SK-N-DZ (cell line): ENCODE measurements around the gene ZNF367.
"Not testable (repeated sequence)": the region's sequence is repeated elsewhere in the genome, so short reads cannot be mapped to it uniquely, and the experiment has no call there.

ENCODE experiments used
- DNase-seq: peaks from one replicate; pipeline ENCODE4 v3.0.0-alpha.2; 2015; ENCODE audit warnings: low spot score

ZNF367 gene

DNA sequence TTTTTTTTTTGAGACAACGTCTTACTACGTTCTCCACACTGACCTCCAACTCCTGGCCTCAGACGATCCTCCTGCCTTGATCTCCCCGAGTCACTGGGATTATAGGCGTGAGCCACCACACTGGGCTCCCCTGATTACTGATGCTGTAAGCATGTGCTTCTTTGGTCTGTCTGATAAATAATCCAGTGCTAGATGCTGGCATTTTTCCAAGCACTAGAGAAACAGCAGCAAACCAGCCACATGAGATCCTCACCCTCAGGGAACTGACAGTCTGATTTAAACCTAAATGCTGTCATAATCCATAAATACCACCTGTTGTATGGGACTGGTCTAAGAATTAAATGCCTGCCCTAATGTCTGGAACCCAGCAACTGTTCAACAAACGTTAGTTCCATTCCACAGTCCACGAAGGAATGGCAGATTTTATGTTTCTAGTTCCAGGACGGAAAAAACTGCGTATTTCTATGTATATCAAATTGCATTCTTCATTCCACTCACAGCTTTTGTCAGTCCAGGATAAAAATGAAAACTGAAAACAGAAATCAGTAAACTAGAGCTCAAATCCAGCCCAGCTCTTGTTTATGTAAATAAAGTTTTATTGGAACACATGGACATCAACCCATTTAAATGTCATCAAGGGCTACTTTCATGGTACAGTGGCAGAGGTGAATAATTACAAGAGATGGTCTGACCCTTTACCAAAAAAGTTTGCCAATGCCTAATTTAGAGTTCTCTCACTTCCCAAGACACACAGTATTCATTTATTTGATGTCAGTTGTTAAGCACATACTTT is 54.8 kb downstream of the ZNF367 start:
- DNase-seq: no peak

- DNase-seq: not testable (repeated sequence)
Observed at GRCh38 chr9:96362119-96362518, 56.1 kb downstream of the ZNF367 start.

- no peak for DNase-seq
Observed at GRCh38 chr9:96361668-96362067, 56.5 kb downstream of the ZNF367 start.

- no peak for DNase-seq
Observed at GRCh38 chr9:96360976-96361375, 57.2 kb downstream of the ZNF367 start.

GRCh38 chr9:96360523-96360922 is 57.6 kb downstream of the ZNF367 start:
- DNase-seq: not testable (repeated sequence)

- no peak for DNase-seq
Observed at GRCh38 chr9:96350866-96351265, 67.3 kb downstream of the ZNF367 start.

- no peak for DNase-seq
Observed at GRCh38 chr9:96348261-96348660, 69.9 kb downstream of the ZNF367 start.

DNA sequence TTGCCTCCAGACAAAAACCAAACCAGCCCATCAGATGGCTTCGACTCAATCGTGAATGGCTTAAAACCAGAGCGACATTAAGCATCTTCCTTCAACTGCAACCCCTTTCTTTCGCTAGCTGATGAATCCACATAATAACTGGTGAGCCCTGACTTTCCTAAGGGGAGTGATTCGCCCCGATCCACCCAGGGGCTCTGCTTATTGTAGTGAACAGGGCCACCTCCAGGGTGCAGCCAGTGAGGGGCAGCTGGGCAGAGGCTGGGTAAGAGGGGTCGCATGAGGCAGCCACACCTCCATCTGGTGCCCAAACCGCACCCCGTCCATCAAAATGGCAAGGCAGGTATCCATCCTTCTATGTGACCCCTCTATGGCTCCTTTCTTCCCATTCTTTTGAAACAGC is 72.6 kb downstream of the ZNF367 start:
- no peak for DNase-seq

DNA sequence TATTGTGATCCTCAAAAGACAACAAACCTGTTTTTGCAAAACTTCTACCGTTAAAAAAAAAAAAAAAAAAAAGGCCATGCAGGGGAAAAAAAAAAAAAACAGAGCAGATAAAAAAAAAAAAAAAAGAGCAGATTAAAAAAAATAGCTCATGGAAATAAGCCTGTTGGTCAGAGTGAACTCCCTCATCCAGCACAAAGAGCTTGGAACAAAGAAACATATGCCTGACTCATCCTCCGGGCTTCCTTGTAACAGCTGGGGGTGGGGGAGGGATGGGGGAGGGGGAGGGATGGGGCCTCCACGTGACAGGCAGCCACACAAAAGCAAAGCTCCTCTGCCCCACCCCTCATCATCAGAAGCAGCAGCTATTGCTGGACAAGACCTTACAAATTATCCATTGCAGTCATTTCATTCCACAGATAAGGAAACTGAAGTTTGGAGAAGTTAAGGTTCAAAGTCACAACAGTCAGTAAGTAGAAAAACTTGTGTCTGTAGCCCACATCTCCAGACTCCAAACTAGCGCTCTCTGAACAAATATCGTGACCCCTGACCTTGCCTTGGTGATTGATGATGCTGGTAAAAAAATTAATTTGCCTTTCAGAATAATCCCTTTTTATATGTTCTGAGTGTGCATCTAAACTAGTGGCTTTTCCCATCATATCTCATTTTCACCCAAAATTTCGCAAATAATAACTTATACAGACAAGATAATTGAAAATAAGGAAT is 73.6 kb downstream of the ZNF367 start:
- DNase-seq: peak; percentile 17

- DNase-seq: no peak
Observed at GRCh38 chr9:96343515-96344360, 74.4 kb downstream of the ZNF367 start.

GRCh38 chr9:96342571-96343245 is 75.5 kb downstream of the ZNF367 start:
- DNase-seq: no peak

- DNase-seq: no peak
Observed at GRCh38 chr9:96340707-96341106, 77.5 kb downstream of the ZNF367 start.

DNA sequence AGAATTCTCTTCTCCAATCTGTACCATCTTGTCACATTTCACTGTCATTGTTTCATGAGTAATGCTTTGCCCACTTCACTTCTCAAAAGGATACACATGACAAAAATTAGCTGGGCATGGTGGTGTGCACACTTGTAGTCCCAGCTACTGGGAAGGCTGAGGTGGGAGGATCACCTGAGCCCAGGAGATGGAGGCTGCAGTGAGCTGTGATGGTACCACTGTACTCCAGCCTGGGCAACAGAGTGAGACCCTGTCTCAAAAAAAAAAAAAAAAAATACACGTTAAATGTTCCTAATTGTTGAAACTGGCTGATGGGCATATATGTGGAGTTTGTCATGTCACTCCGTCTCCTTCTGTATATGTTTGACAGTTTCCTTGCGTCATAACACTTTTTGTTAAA is 79.9 kb downstream of the ZNF367 start:
- DNase-seq: no peak
